Glutamatergic neuron (in vitro differentiated cells): Measurements from ENCODE around the gene SPI1. TPM values are rescaled to one million over a fixed set of nuclear protein-coding genes. Genes with fewer than 3 reads are reported as not detected.

Experiments
- DNase-seq: peaks from one replicate; pipeline ENCODE4 v3.0.0; 2022
- H3K27ac Mint-ChIP-seq: one replicate; pipeline ENCODE4 v1.8.0; 2020; ENCODE audit warnings: mild to moderate bottlenecking, mixed read lengths, inconsistent platforms; ENCODE audit not compliant: unreplicated experiment
- H3K27me3 Mint-ChIP-seq: one replicate; pipeline ENCODE4 v1.8.0; 2020; ENCODE audit warnings: mild to moderate bottlenecking, moderate library complexity, mixed read lengths, inconsistent platforms; ENCODE audit not compliant: unreplicated experiment
- H3K36me3 Mint-ChIP-seq: one replicate; pipeline ENCODE4 v1.8.0; 2020; ENCODE audit warnings: mild to moderate bottlenecking, mixed read lengths, inconsistent platforms; ENCODE audit not compliant: unreplicated experiment
- H3K4me1 Mint-ChIP-seq: one replicate; pipeline ENCODE4 v1.8.0; 2020; ENCODE audit warnings: mild to moderate bottlenecking, low read depth, mixed read lengths, inconsistent platforms; ENCODE audit not compliant: unreplicated experiment
- H3K4me3 Mint-ChIP-seq: one replicate; pipeline ENCODE4 v1.8.0; 2020; ENCODE audit warnings: mild to moderate bottlenecking, mixed read lengths, inconsistent platforms; ENCODE audit not compliant: unreplicated experiment
- H3K9me3 Mint-ChIP-seq: one replicate; pipeline ENCODE4 v1.8.0; 2020; ENCODE audit warnings: mild to moderate bottlenecking, moderate library complexity, mixed read lengths, inconsistent platforms; ENCODE audit not compliant: unreplicated experiment
- total RNA-seq: library from RNA; stranded (reverse); fragmentation: NEBNext Ultra II Directional; extraction: Animal tissue kit (Norgen Biotek cat#: 25700); gene quantifications from one replicate; pipeline ENCODE4 v1.2.1, GENCODE V29; 2021; ENCODE audit not compliant: unreplicated experiment
- TF ChIP-seq, protein P1 (sequence below): fragments of 200-600 bp; sonication (generic); IDR thresholded peaks from one replicate; pipeline ENCODE4 v1.5.0; 2021; ENCODE audit not compliant: partially characterized antibody, unreplicated experiment

SPI1 gene
- total RNA-seq, 1 donor from 2014 or later, result not detected

DNA sequence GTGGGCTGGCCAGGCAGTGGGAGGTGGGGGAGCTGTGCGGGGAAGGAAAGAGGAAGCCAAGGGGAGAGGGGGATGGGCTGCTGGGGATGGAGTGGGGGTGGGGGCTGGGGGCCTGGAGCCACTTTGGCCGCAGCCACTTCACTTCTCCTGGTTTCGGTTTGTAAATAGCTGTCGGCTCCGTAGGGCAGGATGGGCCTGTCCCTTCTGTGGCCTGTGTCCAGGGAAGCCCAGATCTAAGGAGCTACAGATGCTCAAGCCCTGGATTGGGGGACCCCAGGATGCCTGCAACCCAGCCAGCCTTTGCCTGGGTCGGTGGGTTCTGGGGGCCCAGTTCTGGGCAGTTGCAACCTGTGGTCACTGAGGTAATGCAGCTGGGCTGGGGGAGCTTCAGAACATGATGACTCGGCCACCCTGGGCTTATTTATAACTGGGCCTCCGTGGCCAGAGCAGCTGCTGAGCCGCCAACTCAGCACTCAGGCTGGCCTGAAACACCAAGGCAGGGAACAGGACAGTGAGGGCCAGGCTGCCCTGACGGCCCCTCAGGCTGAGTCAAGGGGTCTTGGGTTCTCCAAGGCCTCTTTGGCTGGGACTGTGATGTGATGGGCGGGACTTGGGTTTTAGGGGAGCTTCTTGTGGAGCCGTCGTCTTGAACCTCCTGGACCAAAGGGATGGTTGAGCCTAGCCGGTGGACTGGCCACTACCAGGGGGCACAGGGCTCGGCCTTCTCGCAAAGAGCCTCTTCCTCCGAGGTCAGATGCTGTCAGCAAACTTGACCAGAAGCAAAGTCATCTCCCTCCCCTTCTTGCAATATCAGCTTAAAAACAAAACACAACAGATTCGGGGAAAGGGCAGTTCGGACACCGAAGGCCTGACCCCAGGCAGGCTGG, 15.1 kb upstream of the SPI1 start:
- Mint-ChIP-seq H3K27me3 (peaks cover 3% of the 10 kb centered on the region), H3K9me3 (peaks cover 2% of the 10 kb centered on the region), H3K36me3 (no peaks in the 10 kb centered on the region), H3K4me3 (no peak overlapping the region), H3K4me1 (peaks cover 4% of the 10 kb centered on the region), H3K27ac (no peak overlapping the region)
- TF ChIP-seq, protein P1, sequence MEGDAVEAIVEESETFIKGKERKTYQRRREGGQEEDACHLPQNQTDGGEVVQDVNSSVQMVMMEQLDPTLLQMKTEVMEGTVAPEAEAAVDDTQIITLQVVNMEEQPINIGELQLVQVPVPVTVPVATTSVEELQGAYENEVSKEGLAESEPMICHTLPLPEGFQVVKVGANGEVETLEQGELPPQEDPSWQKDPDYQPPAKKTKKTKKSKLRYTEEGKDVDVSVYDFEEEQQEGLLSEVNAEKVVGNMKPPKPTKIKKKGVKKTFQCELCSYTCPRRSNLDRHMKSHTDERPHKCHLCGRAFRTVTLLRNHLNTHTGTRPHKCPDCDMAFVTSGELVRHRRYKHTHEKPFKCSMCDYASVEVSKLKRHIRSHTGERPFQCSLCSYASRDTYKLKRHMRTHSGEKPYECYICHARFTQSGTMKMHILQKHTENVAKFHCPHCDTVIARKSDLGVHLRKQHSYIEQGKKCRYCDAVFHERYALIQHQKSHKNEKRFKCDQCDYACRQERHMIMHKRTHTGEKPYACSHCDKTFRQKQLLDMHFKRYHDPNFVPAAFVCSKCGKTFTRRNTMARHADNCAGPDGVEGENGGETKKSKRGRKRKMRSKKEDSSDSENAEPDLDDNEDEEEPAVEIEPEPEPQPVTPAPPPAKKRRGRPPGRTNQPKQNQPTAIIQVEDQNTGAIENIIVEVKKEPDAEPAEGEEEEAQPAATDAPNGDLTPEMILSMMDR, result no peak
- no peak for DNase-seq

DNA sequence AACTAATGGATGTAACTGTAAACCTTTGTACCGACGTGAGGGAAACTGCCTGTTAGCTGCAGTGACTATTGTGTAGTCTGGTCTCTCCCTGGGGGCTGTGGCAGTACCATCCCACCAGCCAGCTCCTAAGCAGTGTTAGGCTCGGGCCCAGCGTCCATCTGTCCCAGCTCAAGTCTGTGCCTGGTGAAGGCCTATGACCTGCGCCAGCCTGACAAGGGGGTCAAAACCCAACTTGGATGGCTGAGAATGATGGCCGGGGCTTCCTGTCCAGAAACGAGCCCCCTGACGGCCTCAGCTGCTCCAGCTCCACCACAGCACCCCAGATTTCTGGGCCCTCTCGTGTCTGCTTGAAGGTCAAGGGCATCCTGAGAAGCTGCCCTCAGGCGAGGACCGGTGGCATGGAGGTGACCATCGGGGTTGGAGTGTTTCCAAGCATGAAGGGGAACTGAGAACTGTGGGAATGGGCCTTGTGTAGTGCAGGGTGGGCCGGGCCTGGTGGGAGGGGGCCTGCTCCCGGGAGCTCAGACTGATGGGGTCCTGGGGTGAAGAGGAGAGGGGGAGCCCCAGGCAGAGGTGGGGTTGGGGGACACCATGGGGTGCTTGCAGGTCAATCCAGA, 14.3 kb upstream of the SPI1 start:
- no peak for DNase-seq
- H3K27ac Mint-ChIP-seq, result no peak overlapping the region
- H3K36me3 Mint-ChIP-seq, result no peaks in the 10 kb centered on the region
- TF ChIP-seq, protein P1, result no peak
- peaks cover 2% of the 10 kb centered on the region for H3K9me3 Mint-ChIP-seq
- H3K27me3 Mint-ChIP-seq, result peaks cover 3% of the 10 kb centered on the region
- no peak overlapping the region for H3K4me3 Mint-ChIP-seq
- peaks cover 4% of the 10 kb centered on the region for H3K4me1 Mint-ChIP-seq

DNA sequence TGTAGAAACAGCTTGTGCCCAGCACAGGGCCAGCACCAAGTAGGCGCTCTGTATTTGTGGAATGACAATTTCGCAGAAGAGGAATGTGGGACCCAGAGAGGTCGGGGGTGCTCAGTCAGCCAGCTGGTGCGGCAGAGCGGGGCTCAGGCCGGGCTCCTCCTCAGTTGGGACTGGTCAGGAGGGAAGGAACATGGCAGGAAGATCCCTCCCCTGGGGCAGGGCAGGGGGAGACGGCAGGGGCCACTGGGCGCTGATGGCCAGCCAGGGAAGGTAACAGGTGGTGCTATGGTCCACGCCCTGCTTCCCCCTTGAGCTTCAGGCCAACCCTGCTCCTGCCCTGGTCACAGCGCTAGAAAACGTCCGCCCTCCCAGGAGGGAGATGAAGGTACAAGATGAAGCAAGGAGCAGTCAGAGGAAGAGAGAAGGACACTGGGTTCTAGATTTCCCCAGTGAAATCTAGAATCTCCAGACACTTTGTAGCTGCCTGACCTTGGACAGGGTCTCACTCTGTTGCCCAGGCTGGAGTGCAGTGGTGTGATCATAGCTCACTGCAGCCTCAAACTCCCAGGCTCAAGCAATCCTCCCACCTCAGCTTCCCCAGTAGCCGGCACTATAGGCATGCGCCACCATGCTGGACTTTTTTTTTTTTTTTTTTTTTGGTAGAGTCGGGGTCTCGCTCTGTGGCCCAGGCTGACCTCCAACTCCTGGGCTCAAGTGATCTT, 13.5 kb upstream of the SPI1 start:
- Mint-ChIP-seq H3K36me3 (no peaks in the 10 kb centered on the region), H3K9me3 (peaks cover 2% of the 10 kb centered on the region), H3K4me3 (no peak overlapping the region), H3K27me3 (peaks cover 3% of the 10 kb centered on the region), H3K4me1 (peaks cover 4% of the 10 kb centered on the region), H3K27ac (no peak overlapping the region)
- TF ChIP-seq, protein P1, result no peak
- no peak for DNase-seq

DNA sequence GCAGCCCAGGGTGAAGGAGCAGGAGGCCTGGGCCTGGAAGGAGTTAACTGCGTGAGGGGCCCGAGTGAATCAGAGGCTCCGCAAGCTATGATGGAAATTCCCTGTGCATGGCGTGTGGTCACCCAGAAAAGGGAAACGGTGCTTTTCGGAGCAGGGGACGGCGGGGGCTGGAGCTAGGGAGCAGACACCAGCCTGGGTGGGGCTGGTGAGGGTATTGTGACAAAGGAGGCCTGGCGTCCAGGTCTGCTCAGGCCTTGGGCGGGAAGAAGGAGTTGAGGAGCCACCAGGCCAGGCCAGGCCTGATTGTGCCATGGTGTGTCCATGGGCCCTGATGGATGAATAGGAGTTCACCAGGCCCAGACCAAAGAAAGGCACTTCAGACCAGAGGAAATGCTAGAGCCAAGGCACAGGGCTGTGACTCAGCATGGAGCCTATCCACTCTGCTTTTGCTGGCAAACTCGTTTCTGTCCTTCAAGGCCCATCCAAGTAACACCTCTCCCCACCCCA, 12.8 kb upstream of the SPI1 start:
- peaks cover 3% of the 10 kb centered on the region for H3K27me3 Mint-ChIP-seq
- TF ChIP-seq, protein P1, result no peak
- peaks cover 2% of the 10 kb centered on the region for H3K9me3 Mint-ChIP-seq
- no peaks in the 10 kb centered on the region for H3K36me3 Mint-ChIP-seq
- no peak for DNase-seq
- no peak overlapping the region for H3K27ac Mint-ChIP-seq
- no peak overlapping the region for H3K4me3 Mint-ChIP-seq
- H3K4me1 Mint-ChIP-seq, result peaks cover 4% of the 10 kb centered on the region
